Activated naive CD4-positive, alpha-beta T cell (primary cell): ENCODE measurements around the gene ZNF334.

Experiments
- DNase-seq, 4 experiments: peaks; one replicate each; lab custom pipeline; 2025; lab: John Stamatoyannopoulos, UW

The ZNF334 gene

GRCh38 chr20:46512943-46513844 lies at the start of gene ZNF334:
ZNF334 (minus strand) TSS chr20:46513559; CDS start chr20:46512102, 1,457 bp downstream.
- DNase-seq, result no peak

- peak in 3 of 4 experiments; percentile 2 to 30 (median 25) for DNase-seq
These were observed 49.2 kb upstream of the ZNF334 start for GRCh38 chr20:46562373-46563169.

- DNase-seq, result no peak
These were observed 48.6 kb upstream of the ZNF334 start for GRCh38 chr20:46562009-46562372.

GRCh38 chr20:46559685-46560440 lies 46.5 kb upstream of the ZNF334 start:
- DNase-seq, result no peak

GRCh38 chr20:46559001-46559400 lies 45.6 kb upstream of the ZNF334 start:
- DNase-seq, result no peak

GRCh38 chr20:46558511-46558959 lies 45.2 kb upstream of the ZNF334 start:
- DNase-seq, result no peak

GRCh38 chr20:46557231-46557956 lies 44.0 kb upstream of the ZNF334 start:
- no peak for DNase-seq

- DNase-seq, result no peak
These were observed 42.1 kb upstream of the ZNF334 start for GRCh38 chr20:46555370-46555956.

- no peak for DNase-seq
These were observed 41.5 kb upstream of the ZNF334 start for GRCh38 chr20:46554828-46555227.

GRCh38 chr20:46553926-46554325 lies 40.6 kb upstream of the ZNF334 start:
- no peak for DNase-seq

- no peak for DNase-seq
These were observed 39.4 kb upstream of the ZNF334 start for GRCh38 chr20:46552460-46553420.

GRCh38 chr20:46551522-46552381 lies 38.4 kb upstream of the ZNF334 start:
- DNase-seq, result no peak

GRCh38 chr20:46550461-46550860 lies 37.1 kb upstream of the ZNF334 start, which contains the start of gene OCSTAMP:
OCSTAMP (minus strand) TSS chr20:46550654; CDS start chr20:46550560, 94 bp downstream.
- DNase-seq, result no peak

- no peak for DNase-seq
These were observed 36.0 kb upstream of the ZNF334 start for GRCh38 chr20:46549188-46549972.

- DNase-seq, result no peak
These were observed 35.3 kb upstream of the ZNF334 start for GRCh38 chr20:46548688-46549087.

GRCh38 chr20:46547995-46548394 lies 34.6 kb upstream of the ZNF334 start:
- DNase-seq, result no peak

GRCh38 chr20:46546936-46547335 lies 33.6 kb upstream of the ZNF334 start:
- no peak for DNase-seq

GRCh38 chr20:46546298-46546697 lies 32.9 kb upstream of the ZNF334 start:
- no peak for DNase-seq
